Measurements from ENCODE around the gene FRAT1. TPM values are rescaled to one million over a fixed set of nuclear protein-coding genes. Genes with fewer than 3 reads are reported as not detected.

The FRAT1 gene
- total RNA-seq, 1 donor from 2014 or later = 1.3 TPM

- Mint-ChIP-seq H3K27me3 (ENCODE audit: low read depth) (no peaks in the 10 kb centered on the region), H3K4me1 (ENCODE audit: low read depth) (no peaks in the 10 kb centered on the region), H3K27ac (ENCODE audit: unreplicated experiment) (no peak overlapping the region), H3K4me3 (ENCODE audit: unreplicated experiment) (no peak overlapping the region), H3K9me3 (ENCODE audit: low read depth) (no peaks in the 10 kb centered on the region), H3K36me3 (ENCODE audit: low read depth) (peaks cover 26% of the 10 kb centered on the region)
- no peak for DNase-seq (ENCODE audit: low spot score)
- no peak for TF ChIP-seq CTCF (IDR thresholded peaks at IDR 0.05)
Observed at GRCh38 chr10:97356318-97356914, 37.3 kb downstream of the FRAT1 start.

GRCh38 chr10:97356918-97357317 lies 37.8 kb downstream of the FRAT1 start:
- Mint-ChIP-seq H3K36me3 (ENCODE audit: low read depth) (peaks cover 26% of the 10 kb centered on the region), H3K27me3 (ENCODE audit: low read depth) (no peaks in the 10 kb centered on the region)
- TF ChIP-seq CTCF (IDR thresholded peaks at IDR 0.05) = no peak

GRCh38 chr10:97358349-97358748 lies 39.3 kb downstream of the FRAT1 start:
- TF ChIP-seq CTCF (IDR thresholded peaks at IDR 0.05) = no peak
- Mint-ChIP-seq H3K4me3 (ENCODE audit: unreplicated experiment) (no peak overlapping the region), H3K36me3 (ENCODE audit: low read depth) (peaks cover 26% of the 10 kb centered on the region), H3K27ac (ENCODE audit: unreplicated experiment) (no peak overlapping the region), H3K27me3 (ENCODE audit: low read depth) (no peaks in the 10 kb centered on the region), H3K9me3 (ENCODE audit: low read depth) (no peaks in the 10 kb centered on the region), H3K4me1 (ENCODE audit: low read depth) (no peaks in the 10 kb centered on the region)
- DNase-seq (ENCODE audit: low spot score) = no peak

More at GRCh38 chr10:97356918-97357317, 37.8 kb downstream of the FRAT1 start:
- no peak for DNase-seq (ENCODE audit: low spot score)
- no peaks in the 10 kb centered on the region for H3K4me1 Mint-ChIP-seq (ENCODE audit: low read depth)
- no peak overlapping the region for H3K27ac Mint-ChIP-seq (ENCODE audit: unreplicated experiment)
- no peaks in the 10 kb centered on the region for H3K9me3 Mint-ChIP-seq (ENCODE audit: low read depth)
- H3K4me3 Mint-ChIP-seq (ENCODE audit: unreplicated experiment) = no peak overlapping the region

- no peak overlapping the region for H3K27ac Mint-ChIP-seq (ENCODE audit: unreplicated experiment)
- H3K4me1 Mint-ChIP-seq (ENCODE audit: low read depth) = no peaks in the 10 kb centered on the region
- H3K9me3 Mint-ChIP-seq (ENCODE audit: low read depth) = no peaks in the 10 kb centered on the region
- no peak for DNase-seq (ENCODE audit: low spot score)
- peaks cover 29% of the 10 kb centered on the region for H3K36me3 Mint-ChIP-seq (ENCODE audit: low read depth)
- no peak overlapping the region for H3K4me3 Mint-ChIP-seq (ENCODE audit: unreplicated experiment)
- TF ChIP-seq CTCF (IDR thresholded peaks at IDR 0.05) = no peak
- H3K27me3 Mint-ChIP-seq (ENCODE audit: low read depth) = no peaks in the 10 kb centered on the region
Observed at GRCh38 chr10:97358781-97359180, 39.7 kb downstream of the FRAT1 start.

GRCh38 chr10:97360705-97361536 lies 41.9 kb downstream of the FRAT1 start:
- no peaks in the 10 kb centered on the region for H3K9me3 Mint-ChIP-seq (ENCODE audit: low read depth)
- H3K27ac Mint-ChIP-seq (ENCODE audit: unreplicated experiment) = no peak overlapping the region
- no peaks in the 10 kb centered on the region for H3K4me1 Mint-ChIP-seq (ENCODE audit: low read depth)
- no peak overlapping the region for H3K4me3 Mint-ChIP-seq (ENCODE audit: unreplicated experiment)
- TF ChIP-seq CTCF (IDR thresholded peaks at IDR 0.05) = no peak
- H3K36me3 Mint-ChIP-seq (ENCODE audit: low read depth) = peaks cover 39% of the 10 kb centered on the region
- DNase-seq (ENCODE audit: low spot score) = no peak
- H3K27me3 Mint-ChIP-seq (ENCODE audit: low read depth) = no peaks in the 10 kb centered on the region

All from chondrocyte (in vitro differentiated cells).